ENCODE measurements around the gene PCBD1.

Gene PCBD1

GRCh38 chr10:70917226-70917625 lies 28.9 kb upstream of the PCBD1 start:
- Histone ChIP-seq H3K4me1 (ENCODE audit: low read length) (no peaks in the 10 kb centered on the region; the same call in 1 of the 2 replicates), H3K9ac (ENCODE audit: low read length) (no peak overlapping the region), H3K79me2 (ENCODE audit: low read length) (no peaks in the 10 kb centered on the region), H3F3A (ENCODE audit: insufficient read depth, low read length) (no peaks in the 10 kb centered on the region), H4K20me1 (ENCODE audit: insufficient read depth, low read length) (no peaks in the 10 kb centered on the region), H2AFZ (ENCODE audit: low read length) (no peak overlapping the region), H3K27me3 (replicated peaks; ENCODE audit: insufficient read depth, low read length) (peaks cover 79% of the 10 kb centered on the region), H3K27ac (ENCODE audit: low read length) (no peak overlapping the region), H3K36me3 (replicated peaks; ENCODE audit: insufficient read depth, low read length) (no peaks in the 10 kb centered on the region), H3K9me2 (replicated peaks; ENCODE audit: insufficient read depth, low read length) (no peaks in the 10 kb centered on the region), H3K9me3 (replicated peaks; ENCODE audit: insufficient read depth, low read length) (no peaks in the 10 kb centered on the region), H3K4me2 (ENCODE audit: low read depth, low read length) (no peak overlapping the region), H3K4me3 (ENCODE audit: low read length) (no peak overlapping the region)
- TF ChIP-seq EZH2phosphoT487 (IDR thresholded peaks at IDR 0.05; ENCODE audit: low read length) = no peak
- DNase-seq = no peak

- TF ChIP-seq EZH2phosphoT487 (IDR thresholded peaks at IDR 0.05; ENCODE audit: low read length) = no peak
- no peak for TF ChIP-seq EZH2 (optimal IDR thresholded peaks at IDR 0.05; ENCODE audit: low read depth, low read length)
- no peak for TF ChIP-seq CTCF (IDR thresholded peaks at IDR 0.05; ENCODE audit: low read length)
These were observed 27.9 kb upstream of the PCBD1 start for GRCh38 chr10:70916241-70916640.

GRCh38 chr10:70915806-70916205 lies 27.4 kb upstream of the PCBD1 start:
- Histone ChIP-seq H3K4me1 (ENCODE audit: low read length) (no peaks in the 10 kb centered on the region; the same call in 1 of the 2 replicates), H3K4me3 (ENCODE audit: low read length) (no peak overlapping the region), H3K27ac (ENCODE audit: low read length) (no peak overlapping the region), H3K79me2 (ENCODE audit: low read length) (no peaks in the 10 kb centered on the region), H3K4me2 (ENCODE audit: low read depth, low read length) (no peak overlapping the region), H3K27me3 (replicated peaks; ENCODE audit: insufficient read depth, low read length) (peaks cover 79% of the 10 kb centered on the region), H3K9me3 (replicated peaks; ENCODE audit: insufficient read depth, low read length) (no peaks in the 10 kb centered on the region), H3K9ac (ENCODE audit: low read length) (no peak overlapping the region), H4K20me1 (ENCODE audit: insufficient read depth, low read length) (no peaks in the 10 kb centered on the region), H3F3A (ENCODE audit: insufficient read depth, low read length) (no peaks in the 10 kb centered on the region), H2AFZ (ENCODE audit: low read length) (no peak overlapping the region), H3K36me3 (replicated peaks; ENCODE audit: insufficient read depth, low read length) (no peaks in the 10 kb centered on the region), H3K9me2 (replicated peaks; ENCODE audit: insufficient read depth, low read length) (no peaks in the 10 kb centered on the region)
- TF ChIP-seq EZH2 (optimal IDR thresholded peaks at IDR 0.05; ENCODE audit: low read depth, low read length) (no peak), CTCF (IDR thresholded peaks at IDR 0.05; ENCODE audit: low read length) (no peak), EZH2phosphoT487 (IDR thresholded peaks at IDR 0.05; ENCODE audit: low read length) (no peak)
- no peak for DNase-seq

More at GRCh38 chr10:70916241-70916640, 27.9 kb upstream of the PCBD1 start:
- Histone ChIP-seq H3K36me3 (replicated peaks; ENCODE audit: insufficient read depth, low read length) (no peaks in the 10 kb centered on the region), H3K27ac (ENCODE audit: low read length) (no peak overlapping the region), H4K20me1 (ENCODE audit: insufficient read depth, low read length) (no peaks in the 10 kb centered on the region), H3K4me3 (ENCODE audit: low read length) (no peak overlapping the region), H3K27me3 (replicated peaks; ENCODE audit: insufficient read depth, low read length) (peaks cover 83% of the 10 kb centered on the region), H3K79me2 (ENCODE audit: low read length) (no peaks in the 10 kb centered on the region), H3F3A (ENCODE audit: insufficient read depth, low read length) (no peaks in the 10 kb centered on the region), H3K9me3 (replicated peaks; ENCODE audit: insufficient read depth, low read length) (no peaks in the 10 kb centered on the region), H3K4me2 (ENCODE audit: low read depth, low read length) (no peak overlapping the region), H2AFZ (ENCODE audit: low read length) (no peak overlapping the region), H3K9ac (ENCODE audit: low read length) (no peak overlapping the region), H3K9me2 (replicated peaks; ENCODE audit: insufficient read depth, low read length) (no peaks in the 10 kb centered on the region), H3K4me1 (ENCODE audit: low read length) (no peaks in the 10 kb centered on the region; the same call in 1 of the 2 replicates)
- no peak for DNase-seq

GRCh38 chr10:70915206-70915605 lies 26.8 kb upstream of the PCBD1 start:
- DNase-seq = no peak
- Histone ChIP-seq H3K27ac (ENCODE audit: low read length) (no peak overlapping the region), H4K20me1 (ENCODE audit: insufficient read depth, low read length) (no peaks in the 10 kb centered on the region), H3K4me2 (ENCODE audit: low read depth, low read length) (no peak overlapping the region), H3F3A (ENCODE audit: insufficient read depth, low read length) (no peaks in the 10 kb centered on the region), H3K4me1 (ENCODE audit: low read length) (no peaks in the 10 kb centered on the region; the same call in 1 of the 2 replicates), H3K9ac (ENCODE audit: low read length) (no peak overlapping the region), H3K36me3 (replicated peaks; ENCODE audit: insufficient read depth, low read length) (no peaks in the 10 kb centered on the region), H3K27me3 (replicated peaks; ENCODE audit: insufficient read depth, low read length) (peaks cover 78% of the 10 kb centered on the region), H3K79me2 (ENCODE audit: low read length) (no peaks in the 10 kb centered on the region), H3K4me3 (ENCODE audit: low read length) (no peak overlapping the region), H2AFZ (ENCODE audit: low read length) (no peak overlapping the region), H3K9me3 (replicated peaks; ENCODE audit: insufficient read depth, low read length) (no peaks in the 10 kb centered on the region), H3K9me2 (replicated peaks; ENCODE audit: insufficient read depth, low read length) (no peaks in the 10 kb centered on the region)
- TF ChIP-seq EZH2 (optimal IDR thresholded peaks at IDR 0.05; ENCODE audit: low read depth, low read length) = no peak
- no peak for TF ChIP-seq EZH2phosphoT487 (IDR thresholded peaks at IDR 0.05; ENCODE audit: low read length)
- TF ChIP-seq CTCF (IDR thresholded peaks at IDR 0.05; ENCODE audit: low read length) = no peak

All from MM.1S (cell line).